Panc1 (cell line): ENCODE data around the gene NDUFB8. TPM values are rescaled to one million over a fixed set of nuclear protein-coding genes. Genes with fewer than 3 reads are reported as not detected.

ENCODE experiments used
- ATAC-seq: fragments of 200-7000 bp; cut with Tn5 transposase; 2 replicates; pipeline ENCODE4 v1.9.1; 2020; ENCODE audit warnings: mild to moderate bottlenecking, moderate library complexity
- BruUV-seq: library from RNA; stranded (reverse); fragments of 400-500 nt; replicated peaks from 2 replicates; lab custom pipeline; 2021; lab: Mats Ljungman, UMichigan
- CTCF ChIA-PET: fragments of 300-600 bp; sonication (Branson Sonifier 250); formaldehyde crosslinking; loops from one replicate; lab custom pipeline; 2022; ENCODE audit warnings: antibody characterized with exemption; lab: Charles Lee
- POLR2A ChIA-PET: fragments of 300-600 bp; sonication (Branson Sonifier 250); formaldehyde crosslinking; loops from one replicate; lab custom pipeline; 2022; ENCODE audit warnings: antibody characterized with exemption; lab: Charles Lee
- DNase-seq: peaks from one replicate; pipeline ENCODE4 v3.0.0-alpha.2; 2010; ENCODE audit warnings: low read depth, low spot score
- H3K27ac ChIP-seq: 2 replicates; pipeline ENCODE4 v1.5.1; 2011; ENCODE audit warnings: mild to moderate bottlenecking, low read length, inconsistent platforms
- H3K27me3 ChIP-seq: fragments of 200-500 bp; sonication (Bioruptor generic); 2 replicates; pipeline ENCODE4 v1.6.0; 2014; ENCODE audit warnings: low read length, inconsistent platforms; ENCODE audit not compliant: control insufficient read depth, insufficient read depth
- H3K36me3 ChIP-seq: fragments of 200-500 bp; sonication (Bioruptor generic); 2 replicates; pipeline ENCODE4 v1.5.1; 2014; ENCODE audit warnings: inconsistent platforms, mild to moderate bottlenecking, low read length, moderate library complexity; ENCODE audit not compliant: control insufficient read depth, insufficient read depth
- H3K4me1 ChIP-seq: 2 replicates; pipeline ENCODE4 v1.5.1; 2011; ENCODE audit warnings: inconsistent platforms, mild to moderate bottlenecking, low read length, moderate library complexity; ENCODE audit not compliant: control insufficient read depth, insufficient read depth
- H3K4me3 ChIP-seq, 2 experiments: 2 replicates each; pipeline ENCODE4 v1.5.1; 2011 to 2012; ENCODE audit warnings: low read depth in 2 of 2, low read length in 2 of 2, mild to moderate bottlenecking in 2 of 2, inconsistent platforms in 1 of 2, moderate library complexity in 1 of 2
- H3K9me3 ChIP-seq: fragments of 200-500 bp; sonication (Bioruptor generic); 2 replicates; pipeline ENCODE4 v1.5.1; 2014; ENCODE audit warnings: low read depth, mild to moderate bottlenecking, inconsistent platforms, low read length, moderate library complexity; ENCODE audit not compliant: control insufficient read depth, insufficient read depth
- POLR2AphosphoS5 ChIP-seq: IDR thresholded peaks from 2 replicates; pipeline ENCODE4 v1.6.1; 2012; ENCODE audit warnings: mild to moderate bottlenecking, low read depth, low read length, moderate library complexity
- SIN3A ChIP-seq: IDR thresholded peaks from 2 replicates; pipeline ENCODE4 v1.6.1; 2012; ENCODE audit warnings: low read depth, mild to moderate bottlenecking, low read length, moderate library complexity, borderline replicate concordance; ENCODE audit not compliant: insufficient read depth
- TCF7L2 ChIP-seq: IDR thresholded peaks from 2 replicates; pipeline ENCODE4 v1.6.1; 2011; ENCODE audit warnings: mild to moderate bottlenecking, low read depth, low read length, inconsistent platforms
- in situ Hi-C: cut with HindIII; loops from 2 replicates; pipeline ENCODE4 v1.10.0; 2016; ENCODE audit warnings: low sequenced_read_pairs, low pct_unique_long_range_greater_than_20kb
- intact Hi-C: fragments of 100-400 bp; cut with micrococcal nuclease; formaldehyde crosslinking; loops from one replicate; pipeline ENCODE4 v1.10.0; 2022; ENCODE audit not compliant: unreplicated experiment
- total RNA-seq: library from RNA; stranded (reverse); gene quantifications from one replicate; pipeline ENCODE4 v1.2.1, GENCODE V29; 2021; ENCODE audit not compliant: unreplicated experiment
- TF ChIP-seq, protein P1 (sequence below): fragments of 450-650 bp; IDR thresholded peaks from 2 replicates; pipeline ENCODE4 v1.5.1; 2017; ENCODE audit warnings: mild to moderate bottlenecking
- TF ChIP-seq, protein P2 (sequence below), 2 experiments: IDR thresholded peaks; 2 replicates each; pipeline ENCODE4 v1.6.1; 2011 to 2012; ENCODE audit warnings: low read depth in 2 of 2, control low read depth in 1 of 2, low read length in 1 of 2, mild to moderate bottlenecking in 1 of 2, moderate library complexity in 1 of 2; ENCODE audit not compliant: insufficient read depth in 1 of 2

Gene NDUFB8
- total RNA-seq, 1 experiment from 2014 or later = 242 TPM

DNA sequence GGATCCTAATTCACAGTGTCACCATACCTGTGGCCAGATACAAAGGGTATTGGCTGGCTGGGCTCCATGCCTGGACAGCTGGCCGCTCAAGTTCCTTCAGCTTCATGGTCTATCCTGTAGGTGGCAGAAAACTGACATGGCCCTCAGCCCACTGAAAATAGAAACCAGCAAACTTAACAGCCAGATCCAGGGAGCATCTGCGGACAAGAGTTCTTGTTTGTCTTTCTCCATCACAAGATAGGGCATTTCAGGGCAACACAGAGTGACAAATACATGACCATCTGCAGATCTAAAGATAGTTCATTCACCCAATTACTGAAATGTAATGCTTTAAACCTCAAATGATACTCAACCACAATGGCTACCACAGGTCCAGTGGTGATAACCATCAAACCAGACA, 12.8 kb downstream of the NDUFB8 start:
- H3K36me3 ChIP-seq = no peaks in the 10 kb centered on the region
- TSS peak; percentile 48 for BruUV-seq
- no peaks in the 10 kb centered on the region for H3K4me1 ChIP-seq
- ChIA-PET POLR2A (no interaction called here), CTCF (interaction anchor here (0.7 kb wide), 1 partner anchor 164 kb away, joined by 4 read pairs; no protein-coding TSS in a partner anchor)
- in situ Hi-C loops = no loop called here
- no peaks in the 10 kb centered on the region for H3K9me3 ChIP-seq
- ATAC-seq (0 out of 2 replicates have a peak, but pooled peaks have one; percentile 39), DNase-seq (no peak)
- no peak for TF ChIP-seq POLR2AphosphoS5
- TF ChIP-seq, protein P1, sequence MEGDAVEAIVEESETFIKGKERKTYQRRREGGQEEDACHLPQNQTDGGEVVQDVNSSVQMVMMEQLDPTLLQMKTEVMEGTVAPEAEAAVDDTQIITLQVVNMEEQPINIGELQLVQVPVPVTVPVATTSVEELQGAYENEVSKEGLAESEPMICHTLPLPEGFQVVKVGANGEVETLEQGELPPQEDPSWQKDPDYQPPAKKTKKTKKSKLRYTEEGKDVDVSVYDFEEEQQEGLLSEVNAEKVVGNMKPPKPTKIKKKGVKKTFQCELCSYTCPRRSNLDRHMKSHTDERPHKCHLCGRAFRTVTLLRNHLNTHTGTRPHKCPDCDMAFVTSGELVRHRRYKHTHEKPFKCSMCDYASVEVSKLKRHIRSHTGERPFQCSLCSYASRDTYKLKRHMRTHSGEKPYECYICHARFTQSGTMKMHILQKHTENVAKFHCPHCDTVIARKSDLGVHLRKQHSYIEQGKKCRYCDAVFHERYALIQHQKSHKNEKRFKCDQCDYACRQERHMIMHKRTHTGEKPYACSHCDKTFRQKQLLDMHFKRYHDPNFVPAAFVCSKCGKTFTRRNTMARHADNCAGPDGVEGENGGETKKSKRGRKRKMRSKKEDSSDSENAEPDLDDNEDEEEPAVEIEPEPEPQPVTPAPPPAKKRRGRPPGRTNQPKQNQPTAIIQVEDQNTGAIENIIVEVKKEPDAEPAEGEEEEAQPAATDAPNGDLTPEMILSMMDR = peak; percentile 38
- no peak overlapping the region for H3K4me3 ChIP-seq
- intact Hi-C loops = no loop called here
- H3K27ac ChIP-seq = no peak overlapping the region
- no peaks in the 10 kb centered on the region for H3K27me3 ChIP-seq

DNA sequence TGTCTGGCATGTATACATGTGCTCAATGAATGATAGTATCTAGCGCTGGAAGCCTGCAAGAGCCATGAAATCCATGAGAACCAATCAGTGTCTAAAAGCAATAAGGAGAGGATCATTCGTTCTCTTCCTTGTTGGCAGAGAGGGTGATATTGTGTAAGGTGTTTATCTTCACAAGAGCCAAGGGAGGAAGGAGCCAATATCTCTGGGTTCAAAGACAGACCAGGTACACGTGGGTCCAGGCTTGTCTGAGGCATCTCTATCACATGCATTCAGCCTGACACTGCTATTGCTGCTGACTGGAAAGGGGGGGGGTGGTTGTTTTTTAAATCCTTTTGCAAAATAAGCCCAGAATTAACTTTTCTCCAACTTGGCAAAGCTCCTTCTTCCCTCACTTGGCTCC, 14.1 kb downstream of the NDUFB8 start:
- POLR2A ChIA-PET = no interaction called here

More for the DNA sequence above, 14.1 kb downstream of the NDUFB8 start:
- CTCF ChIA-PET = interaction anchor here (0.6 kb wide), 1 partner anchor 363 kb away, joined by 3 read pairs; no protein-coding TSS in a partner anchor
- intact Hi-C loops = no loop called here
- no peaks in the 10 kb centered on the region for H3K4me1 ChIP-seq
- no peaks in the 10 kb centered on the region for H3K9me3 ChIP-seq
- BruUV-seq = no TSS peak
- no peak overlapping the region for H3K27ac ChIP-seq
- no peaks in the 10 kb centered on the region for H3K36me3 ChIP-seq
- DNase-seq (no peak), ATAC-seq (no peak)
- TF ChIP-seq SIN3A (no peak), TCF7L2 (no peak), POLR2AphosphoS5 (no peak)
- TF ChIP-seq, protein P2, sequence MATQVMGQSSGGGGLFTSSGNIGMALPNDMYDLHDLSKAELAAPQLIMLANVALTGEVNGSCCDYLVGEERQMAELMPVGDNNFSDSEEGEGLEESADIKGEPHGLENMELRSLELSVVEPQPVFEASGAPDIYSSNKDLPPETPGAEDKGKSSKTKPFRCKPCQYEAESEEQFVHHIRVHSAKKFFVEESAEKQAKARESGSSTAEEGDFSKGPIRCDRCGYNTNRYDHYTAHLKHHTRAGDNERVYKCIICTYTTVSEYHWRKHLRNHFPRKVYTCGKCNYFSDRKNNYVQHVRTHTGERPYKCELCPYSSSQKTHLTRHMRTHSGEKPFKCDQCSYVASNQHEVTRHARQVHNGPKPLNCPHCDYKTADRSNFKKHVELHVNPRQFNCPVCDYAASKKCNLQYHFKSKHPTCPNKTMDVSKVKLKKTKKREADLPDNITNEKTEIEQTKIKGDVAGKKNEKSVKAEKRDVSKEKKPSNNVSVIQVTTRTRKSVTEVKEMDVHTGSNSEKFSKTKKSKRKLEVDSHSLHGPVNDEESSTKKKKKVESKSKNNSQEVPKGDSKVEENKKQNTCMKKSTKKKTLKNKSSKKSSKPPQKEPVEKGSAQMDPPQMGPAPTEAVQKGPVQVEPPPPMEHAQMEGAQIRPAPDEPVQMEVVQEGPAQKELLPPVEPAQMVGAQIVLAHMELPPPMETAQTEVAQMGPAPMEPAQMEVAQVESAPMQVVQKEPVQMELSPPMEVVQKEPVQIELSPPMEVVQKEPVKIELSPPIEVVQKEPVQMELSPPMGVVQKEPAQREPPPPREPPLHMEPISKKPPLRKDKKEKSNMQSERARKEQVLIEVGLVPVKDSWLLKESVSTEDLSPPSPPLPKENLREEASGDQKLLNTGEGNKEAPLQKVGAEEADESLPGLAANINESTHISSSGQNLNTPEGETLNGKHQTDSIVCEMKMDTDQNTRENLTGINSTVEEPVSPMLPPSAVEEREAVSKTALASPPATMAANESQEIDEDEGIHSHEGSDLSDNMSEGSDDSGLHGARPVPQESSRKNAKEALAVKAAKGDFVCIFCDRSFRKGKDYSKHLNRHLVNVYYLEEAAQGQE (IDR thresholded peaks at IDR 0.05; ENCODE audit: insufficient read depth in 1 of 2, low read depth in 2 of 2, low read length in 1 of 2) = no peak
- TF ChIP-seq, protein P1 = no peak
- H3K4me3 ChIP-seq = no peak overlapping the region
- no peaks in the 10 kb centered on the region for H3K27me3 ChIP-seq
- in situ Hi-C loops = no loop called here
